ENCODE data around the gene SPTA1.

DNA sequence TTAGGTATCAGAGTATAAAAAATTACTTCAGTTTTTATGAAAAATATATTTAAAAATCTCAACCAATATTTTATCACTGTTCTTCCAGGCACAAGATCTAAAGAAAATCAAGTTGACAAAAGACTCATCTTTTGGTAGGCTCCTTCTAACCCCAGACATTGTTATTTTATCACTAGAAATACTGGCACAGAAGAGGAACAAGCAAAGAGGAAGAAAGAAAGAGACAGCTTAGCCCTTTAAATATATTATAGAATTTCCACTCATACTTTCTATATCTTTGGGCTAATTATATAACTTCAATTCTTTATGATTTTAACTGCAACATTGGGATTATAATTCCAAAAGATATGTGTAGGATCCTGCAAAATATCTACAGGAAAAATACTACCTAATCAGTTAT lies 32.4 kb downstream of the SPTA1 start:
- TF ChIP-seq CTCF (conservative IDR thresholded peaks at IDR 0.05 in 1 of 2, IDR thresholded peaks at IDR 0.05 in 1 of 2; ENCODE audit: extremely low read depth in 1 of 2, insufficient read depth in 1 of 2, low read depth in 1 of 2, low read length in 2 of 2) (no peak), EZH2 (IDR thresholded peaks at IDR 0.05; ENCODE audit: borderline replicate concordance, low read length) (no peak)

Data from mammary epithelial cell (primary cell).